Sigmoid colon (tissue), 4 donors: Measurements from ENCODE around the gene WFDC11.
"Not testable (repeated sequence)": the region's sequence is repeated elsewhere in the genome, so short reads cannot be mapped to it uniquely, and the experiment has no call there.

ENCODE experiments used
- CTCF ChIP-seq, 4 experiments: fragments of 450-650 bp in 3 of 4; fragments of 200-600 bp in 1 of 4; IDR thresholded peaks; one replicate each; pipeline ENCODE4 v1.5.1; 2016 to 2019; ENCODE audit warnings: antibody characterized with exemption in 4 of 4, mild to moderate bottlenecking in 3 of 4, moderate library complexity in 2 of 4
- EP300 ChIP-seq, 4 donors: sonication (generic); formaldehyde crosslinking; IDR thresholded peaks; one replicate each; pipeline ENCODE4 v1.6.1; 2017; ENCODE audit warnings: antibody characterized with exemption in 4 of 4
- POLR2A ChIP-seq, 2 donors: fragments of 450-650 bp; IDR thresholded peaks; one replicate each; pipeline ENCODE4 v1.6.1; 2016; ENCODE audit warnings: antibody characterized with exemption in 2 of 2, mild to moderate bottlenecking in 2 of 2, moderate library complexity in 2 of 2
- POLR2AphosphoS5 ChIP-seq, 4 donors: sonication (generic); formaldehyde crosslinking; IDR thresholded peaks; one replicate each; pipeline ENCODE4 v1.6.1; 2017; ENCODE audit warnings: antibody characterized with exemption in 4 of 4

- not testable (repeated sequence) for TF ChIP-seq CTCF, POLR2A, POLR2AphosphoS5, EP300 (IDR thresholded peaks at IDR 0.05)
These were observed 24.2 kb downstream of the WFDC11 start for GRCh38 chr20:45645869-45646268.
